Cardiac septum (tissue), 1 donor: ENCODE data around the gene HIVEP3. TPM values are rescaled to one million over a fixed set of nuclear protein-coding genes. Genes with fewer than 3 reads are reported as not detected.

Experiments
- DNase-seq: peaks from one replicate; pipeline ENCODE4 v3.0.0-alpha.2; 2020; ENCODE audit warnings: low spot score
- intact Hi-C: fragments of 100-400 bp; cut with DNase I; formaldehyde crosslinking; loops from one replicate; pipeline ENCODE4 v1.14.0; 2022
- total RNA-seq: library from RNA; stranded (reverse); fragmentation: NEBNext Ultra II Directional; extraction: Animal tissue kit (Norgen Biotek cat#: 25700); gene quantifications from one replicate; pipeline ENCODE4 v1.2.1, GENCODE V29; 2021
- donor health status: DM: no; HTN: no; CAD: no.

HIVEP3 gene
- total RNA-seq, 1 donor from 2014 or later: 3.7 TPM

DNA sequence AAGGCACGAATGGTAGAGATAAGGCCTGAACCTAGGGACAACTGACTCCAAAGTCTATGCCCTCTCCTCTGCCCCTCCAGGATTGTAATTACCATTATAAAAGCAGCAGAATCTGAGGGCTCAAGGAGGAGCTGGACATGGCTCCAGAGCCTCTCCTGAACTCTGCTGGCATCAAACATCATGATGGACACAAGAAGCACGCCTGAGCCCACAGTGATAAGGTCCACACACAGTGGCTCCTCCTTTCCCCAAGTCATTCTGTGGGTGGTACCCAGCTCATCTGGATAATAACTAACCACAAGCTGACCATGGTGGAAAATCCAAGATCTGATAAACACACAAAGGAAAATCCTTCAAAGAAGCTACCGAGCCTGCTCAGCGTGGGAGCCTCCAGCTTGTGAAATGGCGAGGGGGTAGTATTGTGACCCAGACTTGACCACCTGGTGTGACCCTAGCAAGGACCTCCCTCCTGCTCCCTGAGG, 85.2 kb downstream of the HIVEP3 start:
- intact Hi-C loops: no loop called here
- peak; percentile 41 for DNase-seq

DNA sequence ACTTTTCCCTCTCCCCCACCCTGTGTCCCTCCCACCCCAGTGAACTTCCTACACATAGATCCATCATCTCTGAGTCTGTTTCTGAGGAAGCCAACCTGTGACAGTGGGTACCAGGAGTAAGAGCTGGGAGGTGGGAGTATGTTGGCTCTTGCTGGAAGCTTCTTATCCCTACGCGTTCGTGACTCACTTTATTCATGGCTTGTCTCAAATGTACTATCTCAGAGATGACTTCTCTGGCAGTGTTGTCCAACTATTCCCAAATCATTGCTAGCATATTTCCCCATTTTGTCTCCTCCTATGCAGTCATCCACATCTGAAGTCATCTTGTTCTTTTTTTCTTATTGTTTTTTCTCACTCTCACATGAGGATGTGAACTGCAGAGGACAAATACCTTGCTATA, 88.0 kb downstream of the HIVEP3 start:
- no peak for DNase-seq
- intact Hi-C loops: no loop called here

DNA sequence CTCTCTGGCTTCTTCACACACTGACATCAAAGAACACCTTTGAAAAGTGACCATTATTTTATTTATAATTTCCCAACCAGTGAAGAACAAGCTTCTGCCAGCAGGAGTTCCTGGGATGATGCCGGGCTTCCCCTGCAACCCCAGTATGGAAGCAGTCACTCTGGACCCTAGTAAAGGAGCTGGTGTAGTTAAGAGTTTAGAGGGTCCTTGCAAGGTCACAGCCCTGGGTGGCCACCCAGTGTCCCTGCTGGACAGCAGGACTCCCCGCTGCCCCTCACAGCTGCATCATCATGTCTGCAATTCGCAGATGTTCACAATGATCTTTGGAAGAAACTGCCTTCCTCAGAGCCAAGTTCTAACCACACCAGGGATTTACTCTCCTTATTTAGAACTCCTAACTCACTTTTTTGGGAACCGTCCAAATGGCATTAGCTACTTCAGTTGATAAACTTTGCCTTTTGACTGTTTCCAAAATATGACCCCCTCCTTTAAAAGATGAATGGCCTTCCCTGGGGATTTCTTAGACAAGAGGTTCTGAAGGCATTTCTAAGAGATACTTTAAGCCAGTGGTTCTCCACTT, 90.6 kb downstream of the HIVEP3 start:
- intact Hi-C loops: loop anchor here (2.0 kb wide), 1 partner anchor 21 kb away; no protein-coding TSS in a partner anchor
- no peak for DNase-seq

DNA sequence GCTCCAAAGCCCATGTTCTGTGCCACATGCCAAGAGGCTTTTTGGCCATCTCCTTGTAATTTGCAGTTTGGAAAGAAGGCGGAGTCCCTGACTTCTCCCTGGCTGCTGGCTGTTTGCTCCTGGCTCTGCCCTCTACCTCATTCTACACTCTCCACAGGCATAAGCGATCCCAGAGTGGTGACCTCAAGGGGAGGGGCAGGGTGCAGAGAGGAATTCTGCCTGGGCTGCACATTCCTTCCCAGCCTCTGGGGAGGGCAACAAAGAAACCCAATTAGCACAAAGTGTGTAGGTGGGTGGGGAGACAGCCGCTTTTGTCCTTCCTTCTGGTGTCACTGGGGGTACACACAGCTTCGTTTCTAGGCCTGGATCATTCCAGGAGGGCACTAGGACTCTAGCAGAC, 95.3 kb downstream of the HIVEP3 start:
- intact Hi-C loops: no loop called here
- no peak for DNase-seq

DNA sequence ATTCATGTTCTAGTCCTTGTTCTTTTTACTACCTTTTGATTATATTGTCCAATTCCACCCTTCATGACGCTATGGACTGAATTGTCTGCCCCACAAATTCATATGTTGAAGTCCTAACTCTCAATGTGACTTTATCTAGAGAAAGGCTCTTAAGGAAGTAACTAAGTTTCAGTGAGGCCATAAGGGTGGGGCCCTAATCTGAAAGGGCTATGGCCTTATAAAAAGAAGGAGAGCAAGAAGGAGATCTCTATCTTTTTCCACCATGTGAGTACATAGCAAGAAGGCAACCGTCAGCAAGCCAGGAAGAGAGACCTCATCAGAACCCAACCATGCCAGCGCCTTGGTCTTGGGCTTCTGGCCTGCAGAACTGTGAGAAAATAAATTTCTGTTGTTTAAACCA, 95.9 kb downstream of the HIVEP3 start:
- intact Hi-C loops: no loop called here
- DNase-seq: no peak

DNA sequence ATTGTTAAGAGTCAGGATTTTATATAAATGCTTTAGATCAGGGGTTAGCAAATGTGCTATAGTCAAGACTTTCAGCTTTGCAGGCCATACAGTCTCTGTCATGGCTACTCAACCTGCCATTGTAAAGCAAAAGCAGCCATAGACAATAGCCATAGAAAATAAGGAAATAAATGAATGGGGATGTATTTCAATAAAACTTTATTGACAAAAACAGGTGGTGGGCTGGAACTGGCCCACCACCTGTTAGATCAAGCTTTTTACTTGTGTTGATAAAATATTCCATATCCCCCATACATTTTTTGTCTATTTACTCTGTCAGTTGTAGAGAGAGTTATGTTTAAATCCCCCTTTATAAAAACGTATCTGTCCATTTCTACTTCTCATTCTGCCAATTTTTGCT, 98.9 kb downstream of the HIVEP3 start:
- intact Hi-C loops: loop anchor here (10.0 kb wide), 2 partner anchors 95 to 215 kb away; partner anchors contain the start of gene HIVEP3
- no peak for DNase-seq

DNA sequence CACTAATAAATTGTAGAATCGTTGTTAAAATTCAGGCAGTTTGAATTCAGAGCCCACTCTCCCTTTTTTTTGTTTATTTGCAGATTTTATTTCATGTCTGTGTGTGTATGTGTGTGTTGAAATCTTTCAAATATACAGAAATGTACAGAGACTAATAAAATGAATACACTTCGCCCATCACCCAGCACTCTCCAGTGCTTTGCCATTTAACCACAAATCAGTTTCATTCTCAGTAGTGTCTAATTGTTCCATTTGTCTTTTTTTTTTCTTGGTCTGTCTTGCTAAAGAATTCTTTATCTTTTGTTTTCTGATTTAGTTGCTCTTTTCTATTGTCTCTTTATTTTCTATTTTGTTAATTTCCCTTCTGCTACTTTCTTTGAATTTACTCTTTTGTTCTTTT, 99.7 kb downstream of the HIVEP3 start:
- DNase-seq: no peak
- intact Hi-C loops: loop anchor here (10.0 kb wide), 2 partner anchors 96 to 216 kb away; partner anchors contain the start of gene HIVEP3

DNA sequence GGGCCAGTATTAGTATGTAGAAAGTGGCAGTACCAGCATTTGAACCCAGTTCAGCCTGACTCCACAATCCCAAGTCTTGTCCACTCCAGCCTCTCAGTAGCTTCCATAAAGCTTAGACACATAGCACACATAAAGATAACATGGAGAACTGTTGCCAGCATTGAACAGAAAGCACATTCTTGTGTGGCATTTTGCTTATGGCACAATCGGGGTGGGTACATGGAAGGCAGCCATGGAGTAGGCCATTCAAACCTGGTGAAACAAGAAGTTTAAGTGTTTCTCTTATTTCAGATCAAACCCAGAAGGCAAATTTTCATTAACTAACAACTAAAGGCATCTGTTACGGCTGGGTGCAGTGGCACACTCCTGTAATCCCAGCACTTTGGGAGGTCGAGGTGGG, 102.7 kb downstream of the HIVEP3 start:
- peak; percentile 38 for DNase-seq
- intact Hi-C loops: loop anchor here (10.0 kb wide), 2 partner anchors 99 to 219 kb away; partner anchors contain the start of gene HIVEP3

DNA sequence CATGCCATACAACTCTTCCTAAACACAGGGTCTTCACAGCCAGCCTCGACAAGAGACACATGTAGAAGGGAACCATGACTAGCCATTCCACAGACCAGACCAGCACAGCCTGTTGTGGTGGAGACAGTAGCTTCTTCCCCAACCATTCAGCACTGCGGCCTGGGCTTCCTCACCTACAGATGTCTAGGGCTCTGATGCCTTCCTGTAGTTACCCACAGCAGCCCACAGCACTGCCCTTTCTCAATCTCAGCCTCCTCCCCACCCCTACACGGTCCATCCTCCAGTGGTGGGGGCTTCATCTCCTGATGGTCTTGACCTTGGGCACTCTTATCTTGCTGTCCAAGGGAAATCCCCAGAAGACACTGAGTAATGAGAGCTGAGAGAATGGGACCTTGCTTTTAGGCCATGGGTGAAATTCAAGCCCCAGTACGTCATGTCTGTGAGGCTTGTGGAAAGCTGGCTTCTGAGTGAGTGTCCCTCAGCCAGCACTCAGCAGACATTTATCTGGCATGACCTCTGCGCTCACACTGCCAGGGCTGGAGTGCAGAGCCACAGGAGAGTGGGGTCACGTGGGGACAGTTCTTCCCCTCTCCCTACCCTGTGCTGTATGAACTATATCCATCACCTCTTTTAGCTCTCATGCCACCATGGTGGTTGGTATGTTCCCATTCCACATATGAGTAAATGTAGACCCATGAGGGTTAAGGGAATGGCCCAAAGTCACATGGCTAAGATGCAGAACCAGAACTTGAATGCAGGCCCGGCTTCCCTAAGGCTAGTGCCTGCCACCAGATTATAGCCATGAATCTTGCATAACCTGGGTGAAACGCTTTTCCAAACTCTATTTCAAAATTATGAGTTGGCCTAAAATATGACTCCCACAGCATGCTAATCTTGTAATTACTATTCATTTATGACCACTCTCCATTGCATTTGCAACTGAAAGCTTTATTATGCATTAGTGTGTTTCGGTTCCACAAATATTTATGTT, 104.7 kb downstream of the HIVEP3 start:
- DNase-seq: peak; percentile 80
- intact Hi-C loops: loop anchor here (10.0 kb wide), 2 partner anchors 101 to 221 kb away; partner anchors contain the start of gene HIVEP3

DNA sequence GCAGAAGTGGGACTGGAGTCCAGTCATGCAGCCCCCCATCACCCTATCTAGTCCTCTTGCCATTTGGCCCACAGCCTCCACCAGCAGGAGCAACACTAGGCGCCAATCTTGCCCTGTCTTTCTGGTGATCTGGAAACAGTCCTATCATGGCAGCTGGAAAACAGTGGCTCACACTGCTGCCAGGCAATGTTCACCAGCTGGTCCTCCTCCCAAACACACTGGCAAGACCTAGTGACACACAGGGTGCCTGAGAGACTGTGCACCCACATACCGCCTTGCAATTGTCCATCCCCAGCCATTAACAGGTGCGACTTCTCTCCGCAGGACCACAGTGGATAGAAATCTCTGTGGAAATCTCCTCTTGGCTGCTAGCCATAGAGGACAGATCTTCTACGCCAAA, 105.5 kb downstream of the HIVEP3 start:
- intact Hi-C loops: loop anchor here (10.0 kb wide), 2 partner anchors 102 to 222 kb away; partner anchors contain the start of gene HIVEP3
- no peak for DNase-seq

DNA sequence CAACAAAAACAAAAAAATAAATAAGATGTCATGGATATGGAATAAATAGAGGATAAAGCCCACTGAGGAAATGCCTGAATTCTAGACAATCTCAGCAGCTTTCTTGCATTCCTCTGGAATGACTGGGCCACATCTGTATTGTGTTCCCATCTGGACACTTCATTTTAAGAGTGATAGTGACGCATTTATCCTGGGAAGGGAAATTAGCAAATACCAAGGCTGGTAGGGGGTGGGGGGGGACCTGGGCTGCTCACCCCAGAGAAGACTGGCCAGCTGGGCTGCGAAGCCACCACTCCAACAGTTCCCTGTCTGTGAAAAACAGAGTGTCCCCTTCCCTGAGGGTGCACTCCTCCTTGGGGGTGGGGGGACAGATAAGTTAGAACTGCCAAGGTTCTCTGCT, 106.3 kb downstream of the HIVEP3 start:
- DNase-seq: no peak

DNA sequence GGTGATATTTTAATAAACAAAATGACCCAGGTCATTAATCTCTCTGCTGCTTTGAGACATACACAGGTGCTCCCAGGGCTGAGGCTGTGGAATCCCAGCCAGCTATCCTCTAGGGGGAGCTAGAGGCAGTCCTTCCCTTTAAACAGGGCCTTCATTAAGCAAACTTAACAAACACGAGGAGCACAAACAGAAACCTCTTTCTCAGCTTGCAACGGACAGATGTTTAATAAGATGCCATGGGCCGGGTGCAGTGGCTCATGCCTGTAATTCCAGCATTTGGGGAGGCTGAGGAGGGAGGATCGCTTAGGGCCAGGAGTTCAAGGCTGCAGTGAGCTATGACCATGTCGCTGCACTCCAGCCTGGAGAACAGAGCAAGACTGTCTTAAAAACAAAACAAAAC, 106.7 kb downstream of the HIVEP3 start:
- DNase-seq: no peak
- intact Hi-C loops: loop anchor here (10.0 kb wide), 2 partner anchors 103 to 223 kb away; partner anchors contain the start of gene HIVEP3

More for the DNA sequence above, 106.3 kb downstream of the HIVEP3 start:
- intact Hi-C loops: loop anchor here (10.0 kb wide), 2 partner anchors 102 to 222 kb away; partner anchors contain the start of gene HIVEP3

DNA sequence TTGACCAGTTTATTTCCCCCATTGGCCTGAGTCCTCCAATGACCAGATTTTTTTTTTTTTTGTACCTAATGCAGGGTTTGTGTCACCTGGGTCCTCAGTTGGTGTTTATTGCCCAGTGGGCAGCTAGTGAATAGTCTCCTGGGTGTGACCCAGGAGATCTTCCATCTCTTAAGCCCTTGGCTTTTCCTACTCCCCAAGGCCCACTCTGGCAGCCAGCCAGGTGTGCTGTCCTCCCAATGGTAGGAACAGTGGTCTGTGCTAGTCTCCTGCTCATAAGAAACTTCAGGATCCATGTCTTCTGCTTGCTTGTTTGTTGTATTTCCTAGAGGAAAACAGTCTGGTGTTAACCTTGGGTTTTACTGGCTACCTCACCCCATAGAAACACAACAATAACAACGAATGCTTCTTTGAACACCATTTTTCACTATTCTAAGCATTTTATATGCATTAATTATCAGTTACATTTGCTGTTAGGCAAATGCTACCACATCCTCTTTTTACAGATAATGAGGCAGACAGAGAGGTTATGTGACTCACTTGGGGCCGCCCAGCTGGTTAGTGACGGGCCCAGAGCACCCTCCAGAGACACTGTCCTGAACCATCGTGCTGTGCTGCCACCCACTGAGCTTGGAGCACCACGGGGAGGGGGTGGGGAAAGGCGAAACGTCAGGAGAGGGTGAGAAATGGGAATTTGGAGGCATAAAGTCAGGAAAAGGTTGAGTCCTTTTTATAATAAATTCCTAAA, 107.5 kb downstream of the HIVEP3 start:
- intact Hi-C loops: loop anchor here (10.0 kb wide), 2 partner anchors 104 to 224 kb away; partner anchors contain the start of gene HIVEP3
- no peak for DNase-seq

DNA sequence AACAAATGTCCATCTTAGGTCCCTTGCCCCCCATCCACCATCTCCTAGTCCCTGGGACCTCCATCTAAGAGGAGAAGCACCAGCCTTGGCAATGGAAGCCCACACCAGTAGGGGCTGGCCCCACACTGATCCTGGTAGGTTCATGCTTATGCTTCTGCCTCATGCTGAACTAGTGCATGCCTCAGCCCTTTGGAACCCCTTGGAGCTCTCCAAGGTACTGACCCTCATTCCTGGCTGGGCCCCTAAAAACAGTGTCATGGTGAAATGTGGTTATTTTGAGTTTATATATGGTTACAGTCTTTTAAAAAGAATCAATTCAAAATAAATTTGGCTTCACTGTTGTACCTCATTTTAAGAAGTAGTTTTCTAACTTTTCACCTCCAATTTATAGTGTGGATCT, 108.3 kb downstream of the HIVEP3 start:
- intact Hi-C loops: loop anchor here (10.0 kb wide), 2 partner anchors 104 to 224 kb away; partner anchors contain the start of gene HIVEP3
- DNase-seq: no peak

DNA sequence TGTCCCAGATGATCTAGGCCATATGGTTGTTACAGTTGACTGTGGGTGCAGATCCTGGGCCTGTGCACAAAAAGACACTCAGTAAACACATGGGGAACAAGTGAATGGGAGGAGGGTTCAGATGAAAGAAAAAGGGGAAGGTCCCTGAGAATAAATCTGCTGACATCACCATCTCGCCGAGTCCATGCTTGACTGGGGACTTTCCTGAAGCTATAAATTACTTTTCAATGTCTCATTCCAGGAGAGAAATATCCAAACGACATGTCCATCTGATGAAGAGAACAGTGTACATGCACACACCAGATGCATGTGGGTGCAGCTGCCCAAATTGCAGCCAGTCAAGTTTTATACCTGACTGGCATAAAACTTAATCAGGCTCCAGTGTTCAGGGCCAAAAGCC, 109.0 kb downstream of the HIVEP3 start:
- DNase-seq: no peak
- intact Hi-C loops: loop anchor here (10.0 kb wide), 2 partner anchors 105 to 225 kb away; partner anchors contain the start of gene HIVEP3

DNA sequence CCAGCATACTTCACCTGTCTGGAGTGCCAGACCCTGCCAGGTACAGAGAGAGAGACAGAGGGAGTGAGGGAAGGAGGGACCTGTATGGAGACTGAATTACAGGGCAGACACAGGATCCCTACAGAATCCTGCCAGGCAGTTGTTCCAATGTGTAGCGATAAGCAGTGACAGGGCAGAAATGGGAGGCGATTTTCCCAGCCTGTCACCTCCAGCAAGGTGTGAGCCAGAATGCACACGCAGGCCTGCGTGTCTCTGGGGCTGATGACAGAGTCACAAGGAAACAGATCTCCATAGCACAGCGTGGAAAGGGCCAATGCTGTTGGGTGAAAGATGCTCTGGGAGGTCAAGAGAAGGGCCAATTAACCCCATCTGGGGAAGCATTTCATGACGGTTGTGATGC, 111.3 kb downstream of the HIVEP3 start:
- DNase-seq: no peak
- intact Hi-C loops: no loop called here

DNA sequence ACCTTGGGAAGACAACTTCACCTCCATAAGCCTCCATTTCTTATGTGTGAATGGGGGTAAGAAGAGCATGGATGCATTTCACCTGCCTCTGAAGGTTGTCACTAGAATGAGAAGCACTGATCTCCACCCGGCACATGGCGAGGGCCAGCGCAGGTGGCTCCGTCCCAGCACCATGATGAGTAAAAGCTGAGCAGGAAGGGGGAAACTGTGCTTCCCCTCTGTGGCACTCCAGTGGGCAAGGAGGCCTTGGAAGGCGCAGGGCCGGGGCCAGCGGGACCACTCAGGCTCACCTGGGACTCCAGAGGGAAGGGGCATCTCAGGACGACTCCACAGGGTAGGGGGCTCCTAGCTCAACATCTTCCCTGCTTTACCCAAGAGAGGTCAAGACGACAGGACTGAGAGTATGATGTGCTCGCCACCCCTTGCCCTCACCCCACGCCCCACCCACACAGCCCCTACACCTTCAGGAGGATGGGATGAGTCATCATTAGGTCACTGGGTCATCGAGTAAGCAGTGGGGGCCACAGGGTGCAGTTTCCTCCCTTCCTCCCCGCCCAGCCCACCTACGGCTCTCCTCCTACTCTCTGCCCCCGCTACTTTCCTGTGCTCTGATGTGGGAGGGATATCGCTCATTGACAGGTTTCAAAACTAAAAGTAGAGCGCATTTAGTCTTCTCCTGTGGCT, 112.1 kb downstream of the HIVEP3 start:
- intact Hi-C loops: no loop called here

DNA sequence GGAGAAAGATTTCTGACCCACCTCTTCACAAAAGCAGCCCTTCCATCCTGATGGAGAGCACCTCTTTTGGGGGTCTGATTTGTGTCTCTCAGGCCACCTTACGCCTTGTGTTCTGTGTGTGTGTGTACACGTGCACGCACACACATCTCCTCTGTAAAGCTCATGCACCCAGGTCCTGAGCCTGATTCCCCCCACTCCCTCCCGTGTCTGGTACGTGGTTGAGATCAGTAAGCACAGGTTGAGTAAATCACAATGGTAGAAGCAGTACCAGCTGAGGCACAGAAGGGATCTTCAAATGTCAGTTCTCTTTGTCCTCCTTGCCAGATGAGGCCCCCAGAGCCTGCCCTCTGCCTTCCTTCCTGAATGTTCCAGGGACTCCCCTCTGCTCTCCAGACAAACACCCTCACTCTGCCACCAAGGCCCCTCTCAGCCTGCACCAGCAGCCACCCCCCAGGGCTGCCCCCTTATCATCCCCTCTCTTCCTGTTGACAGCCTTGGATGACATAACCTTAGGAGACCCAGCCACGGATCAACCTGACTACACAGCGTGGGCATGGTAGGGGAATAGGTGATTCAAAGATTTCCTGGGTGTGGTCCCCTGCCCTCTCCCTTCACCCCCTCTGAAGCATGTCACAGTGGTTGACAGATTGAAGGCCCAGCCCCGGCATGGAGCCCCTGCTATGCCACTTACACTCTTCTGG, 112.8 kb downstream of the HIVEP3 start:
- intact Hi-C loops: no loop called here
- no peak for DNase-seq

More for the DNA sequence above, 112.1 kb downstream of the HIVEP3 start:
- no peak for DNase-seq
